ENCODE data around the gene FBXL17. TPM values are rescaled to one million over a fixed set of nuclear protein-coding genes. Genes with fewer than 3 reads are reported as not detected.

The FBXL17 gene
- total RNA-seq, 2 experiments from 2014 or later, result 13.5 to 17.4 TPM

DNA sequence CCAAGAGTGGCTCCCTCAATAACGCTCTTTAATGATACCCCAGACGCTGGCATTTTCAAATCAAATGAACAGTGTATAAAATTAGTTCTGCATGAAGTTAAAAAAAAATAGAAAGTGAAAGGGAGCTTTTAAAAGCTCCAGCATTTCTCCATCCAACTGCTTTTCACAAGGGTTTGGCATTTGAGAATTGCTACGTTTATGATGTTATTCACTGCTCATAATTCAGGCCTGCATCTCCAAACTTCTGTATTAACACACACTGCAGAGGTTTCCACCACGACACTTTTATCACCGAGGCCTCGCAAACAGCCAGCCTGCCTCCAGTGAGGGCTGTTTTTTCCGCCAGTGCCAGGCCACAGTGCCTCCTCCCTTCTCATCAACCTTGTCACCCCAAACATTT is 505.6 kb downstream of the FBXL17 start:
- no peak overlapping the region for H3K27ac Mint-ChIP-seq
- H3K4me3 Mint-ChIP-seq, result no peak overlapping the region
- peaks cover 2% of the 10 kb centered on the region for H3K4me1 Mint-ChIP-seq
- no peaks in the 10 kb centered on the region for H3K9me3 Mint-ChIP-seq
- no peak for ATAC-seq (ENCODE audit: low read depth)
- no peak for DNase-seq
- no peaks in the 10 kb centered on the region for H3K27me3 Mint-ChIP-seq
- POLR2A ChIA-PET, result no interaction called here
- H3K36me3 Mint-ChIP-seq, result no peaks in the 10 kb centered on the region

DNA sequence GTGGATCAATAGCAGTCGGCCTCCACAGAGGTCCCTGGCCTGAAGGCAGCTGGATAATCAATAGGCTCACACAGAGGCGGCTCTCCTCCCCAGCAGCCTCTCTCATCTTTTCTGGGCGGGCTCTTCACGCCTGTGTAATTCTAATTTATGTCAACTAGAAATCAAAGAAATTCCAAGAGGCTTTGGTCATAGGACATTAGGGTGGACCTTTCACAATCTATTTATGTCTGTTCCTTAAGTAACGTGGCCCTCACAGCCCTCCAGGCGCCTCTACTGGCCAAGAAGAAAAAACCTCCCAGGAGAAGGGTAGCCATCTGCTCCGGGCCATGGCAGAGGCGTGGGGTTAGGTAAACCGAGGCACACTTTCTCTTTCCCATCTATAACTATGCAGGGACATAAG is 506.1 kb downstream of the FBXL17 start:
- no peaks in the 10 kb centered on the region for H3K27me3 Mint-ChIP-seq
- peaks cover 2% of the 10 kb centered on the region for H3K4me1 Mint-ChIP-seq
- H3K27ac Mint-ChIP-seq, result no peak overlapping the region
- no peak for DNase-seq
- H3K36me3 Mint-ChIP-seq, result no peaks in the 10 kb centered on the region
- H3K9me3 Mint-ChIP-seq, result no peaks in the 10 kb centered on the region
- H3K4me3 Mint-ChIP-seq, result no peak overlapping the region
- ATAC-seq (ENCODE audit: low read depth), result no peak
- POLR2A ChIA-PET, result no interaction called here

DNA sequence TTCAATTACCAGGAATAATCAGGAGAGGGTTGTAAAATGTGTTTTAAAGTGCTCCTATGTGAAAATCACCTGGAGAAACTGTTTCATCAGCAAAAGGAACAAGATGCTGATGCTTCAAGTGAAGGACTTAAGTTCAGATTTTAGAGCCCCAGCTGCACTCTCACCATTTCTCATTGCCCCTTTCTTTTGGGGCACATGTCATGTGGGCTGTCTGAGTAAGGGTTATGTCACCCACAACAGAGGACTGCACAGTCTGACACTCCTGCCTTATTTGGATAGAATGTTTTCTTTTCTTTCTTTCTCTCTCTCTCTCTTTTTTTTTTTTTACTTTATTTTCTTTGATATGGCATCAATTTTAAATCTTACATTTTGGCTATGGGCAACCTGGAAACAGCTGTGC is 507.1 kb downstream of the FBXL17 start:
- no peaks in the 10 kb centered on the region for H3K36me3 Mint-ChIP-seq
- DNase-seq (no peak), ATAC-seq (ENCODE audit: low read depth) (no peak)
- no peak overlapping the region for H3K27ac Mint-ChIP-seq
- H3K4me3 Mint-ChIP-seq, result no peak overlapping the region
- POLR2A ChIA-PET, result no interaction called here
- no peaks in the 10 kb centered on the region for H3K9me3 Mint-ChIP-seq
- peaks cover 2% of the 10 kb centered on the region for H3K4me1 Mint-ChIP-seq
- H3K27me3 Mint-ChIP-seq, result no peaks in the 10 kb centered on the region

DNA sequence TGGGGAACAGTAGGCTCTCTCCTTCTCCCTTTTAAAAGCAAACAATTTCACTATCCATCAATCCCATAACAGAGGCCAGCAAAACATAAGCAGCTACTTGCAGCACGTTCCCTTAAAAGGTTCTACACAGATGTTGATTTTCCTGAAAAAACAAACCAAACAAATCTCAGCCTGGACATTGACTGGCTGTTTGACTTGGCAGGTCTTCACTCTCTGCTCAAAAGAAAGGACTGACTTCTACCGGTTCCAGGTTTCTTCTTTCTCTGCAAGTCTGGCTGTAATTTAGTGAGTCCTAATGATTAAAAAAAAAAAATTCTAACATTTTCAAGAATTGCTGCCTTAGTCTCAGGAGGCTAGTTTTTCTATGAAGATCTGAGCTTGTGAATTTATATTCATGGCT is 508.0 kb downstream of the FBXL17 start:
- Mint-ChIP-seq H3K4me3 (no peak overlapping the region), H3K36me3 (no peaks in the 10 kb centered on the region), H3K27ac (no peak overlapping the region), H3K9me3 (no peaks in the 10 kb centered on the region), H3K4me1 (peaks cover 2% of the 10 kb centered on the region), H3K27me3 (no peaks in the 10 kb centered on the region)
- ATAC-seq (ENCODE audit: low read depth) (no peak), DNase-seq (no peak)
- POLR2A ChIA-PET, result no interaction called here

DNA sequence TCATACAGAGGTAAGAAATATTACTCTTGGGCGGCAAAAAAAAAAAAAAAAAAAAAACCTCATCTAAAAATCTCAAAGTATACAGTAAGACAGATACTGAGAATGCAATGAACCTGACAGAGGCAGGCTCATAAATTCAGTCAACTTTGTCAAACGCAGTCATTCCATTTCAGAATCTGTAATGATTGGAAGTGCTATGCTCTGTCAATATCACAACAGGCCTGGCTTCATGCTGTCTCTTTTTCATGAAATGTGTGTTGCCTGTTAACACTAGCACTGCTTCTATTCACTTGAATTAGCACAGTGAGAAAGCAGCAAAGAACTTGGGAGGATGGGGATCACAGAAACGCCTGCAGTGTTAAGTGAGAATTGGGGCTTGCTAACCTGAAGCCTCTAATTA is 510.9 kb downstream of the FBXL17 start:
- H3K36me3 Mint-ChIP-seq, result no peaks in the 10 kb centered on the region
- no peak overlapping the region for H3K27ac Mint-ChIP-seq
- H3K4me3 Mint-ChIP-seq, result no peak overlapping the region
- POLR2A ChIA-PET, result no interaction called here
- H3K4me1 Mint-ChIP-seq, result peaks cover 2% of the 10 kb centered on the region
- no peak for ATAC-seq (ENCODE audit: low read depth)
- H3K9me3 Mint-ChIP-seq, result no peaks in the 10 kb centered on the region
- no peaks in the 10 kb centered on the region for H3K27me3 Mint-ChIP-seq
- DNase-seq, result no peak

DNA sequence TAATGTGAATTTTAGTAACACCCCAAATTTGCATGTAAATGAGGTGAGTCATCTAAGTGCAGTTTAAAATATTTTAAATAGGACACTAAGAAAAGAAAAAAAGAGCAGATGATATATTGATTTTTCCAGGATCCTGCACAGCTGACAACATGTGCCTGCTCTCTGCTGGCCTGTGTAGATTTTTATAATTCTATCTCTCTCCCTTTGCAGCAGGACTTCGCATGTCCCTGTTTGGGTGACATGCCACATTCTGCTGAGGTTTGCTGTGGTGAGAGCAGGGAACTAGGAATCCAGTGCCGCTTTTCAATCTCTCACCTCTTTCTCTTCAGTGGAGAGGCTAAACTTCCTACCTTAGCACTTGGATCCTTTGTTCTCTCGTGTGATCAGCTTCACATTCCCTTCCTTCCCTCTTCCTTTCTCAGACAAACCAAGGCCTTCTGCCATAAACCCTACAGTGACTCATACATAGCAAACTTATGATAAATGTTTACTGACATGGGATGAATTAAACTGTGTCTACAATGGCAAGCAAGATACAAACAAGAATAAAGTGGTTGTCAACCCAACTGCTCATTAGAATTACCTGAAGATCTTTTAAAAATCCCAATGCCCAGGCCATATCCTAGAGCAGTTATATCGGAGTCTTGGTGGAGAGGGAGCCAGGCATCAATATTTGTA is 512.3 kb downstream of the FBXL17 start:
- H3K4me1 Mint-ChIP-seq, result peaks cover 1% of the 10 kb centered on the region
- no peak overlapping the region for H3K4me3 Mint-ChIP-seq
- DNase-seq (no peak), ATAC-seq (ENCODE audit: low read depth) (no peak)
- no peaks in the 10 kb centered on the region for H3K27me3 Mint-ChIP-seq
- no peaks in the 10 kb centered on the region for H3K9me3 Mint-ChIP-seq
- H3K27ac Mint-ChIP-seq, result no peak overlapping the region
- H3K36me3 Mint-ChIP-seq, result peaks cover under 1% of the 10 kb centered on the region
- POLR2A ChIA-PET, result no interaction called here

DNA sequence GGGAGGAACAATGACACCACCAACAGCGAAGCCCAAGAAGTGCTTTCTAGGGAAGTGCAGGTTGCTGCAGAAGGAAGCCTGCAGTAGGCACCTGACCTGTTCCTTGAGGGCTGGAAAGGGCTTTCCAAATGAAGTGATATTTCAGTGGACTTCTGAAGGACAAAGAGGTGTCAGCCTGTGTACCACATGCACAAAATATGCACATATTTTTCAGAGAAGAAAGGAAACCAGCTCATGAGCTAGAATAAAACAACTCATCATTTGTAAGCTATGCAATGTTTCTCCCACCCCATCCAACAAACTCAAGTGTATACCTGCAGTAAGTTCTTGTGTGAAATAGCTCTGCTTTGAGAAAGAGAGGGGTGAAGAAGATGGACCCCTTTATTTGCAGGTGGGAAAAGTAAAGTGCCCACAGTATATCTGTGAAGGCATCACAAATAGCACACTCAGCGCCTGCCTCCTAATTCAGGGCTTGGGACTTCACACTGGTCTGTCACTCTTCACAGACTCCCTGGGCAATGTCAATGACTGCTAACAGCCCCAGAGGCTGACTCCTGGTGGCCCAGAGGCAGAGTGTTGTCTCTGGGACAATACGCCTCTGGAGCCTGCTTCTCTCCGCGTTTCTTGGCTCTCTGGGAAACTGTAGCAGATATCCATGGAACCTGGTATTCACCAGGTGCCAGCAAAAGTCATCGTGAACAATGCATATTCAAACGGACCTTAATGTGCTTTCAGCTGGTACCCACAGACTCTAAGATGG is 513.1 kb downstream of the FBXL17 start:
- POLR2A ChIA-PET, result no interaction called here
- DNase-seq, result no peak
- no peak for ATAC-seq (ENCODE audit: low read depth)
- no peak overlapping the region for H3K4me3 Mint-ChIP-seq
- no peak overlapping the region for H3K27ac Mint-ChIP-seq
- H3K9me3 Mint-ChIP-seq, result no peaks in the 10 kb centered on the region
- H3K4me1 Mint-ChIP-seq, result no peaks in the 10 kb centered on the region
- H3K27me3 Mint-ChIP-seq, result no peaks in the 10 kb centered on the region
- H3K36me3 Mint-ChIP-seq, result peaks cover 3% of the 10 kb centered on the region

DNA sequence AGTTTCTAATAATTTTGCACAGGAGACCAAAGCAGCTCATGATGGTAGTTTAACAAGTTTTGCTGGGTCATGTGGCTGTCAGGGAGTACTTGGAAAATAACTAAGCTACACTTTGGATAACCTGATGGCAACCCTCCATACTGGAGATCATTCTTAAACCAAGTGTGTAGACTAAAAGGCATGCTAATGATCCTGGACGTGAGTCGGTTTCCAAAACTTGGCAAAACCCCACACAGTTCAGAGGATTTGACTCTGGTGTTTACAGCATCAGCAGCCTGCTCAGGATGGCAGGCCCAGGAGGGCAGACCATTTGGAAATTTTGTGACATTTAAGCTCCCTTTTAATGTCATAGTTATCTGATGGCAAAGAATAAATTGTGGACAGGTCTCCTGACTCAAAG is 514.6 kb downstream of the FBXL17 start:
- Mint-ChIP-seq H3K4me1 (no peaks in the 10 kb centered on the region), H3K36me3 (peaks cover 6% of the 10 kb centered on the region), H3K4me3 (no peak overlapping the region), H3K27ac (no peak overlapping the region), H3K9me3 (no peaks in the 10 kb centered on the region), H3K27me3 (no peaks in the 10 kb centered on the region)
- ATAC-seq (ENCODE audit: low read depth) (no peak), DNase-seq (no peak)
- POLR2A ChIA-PET, result no interaction called here

DNA sequence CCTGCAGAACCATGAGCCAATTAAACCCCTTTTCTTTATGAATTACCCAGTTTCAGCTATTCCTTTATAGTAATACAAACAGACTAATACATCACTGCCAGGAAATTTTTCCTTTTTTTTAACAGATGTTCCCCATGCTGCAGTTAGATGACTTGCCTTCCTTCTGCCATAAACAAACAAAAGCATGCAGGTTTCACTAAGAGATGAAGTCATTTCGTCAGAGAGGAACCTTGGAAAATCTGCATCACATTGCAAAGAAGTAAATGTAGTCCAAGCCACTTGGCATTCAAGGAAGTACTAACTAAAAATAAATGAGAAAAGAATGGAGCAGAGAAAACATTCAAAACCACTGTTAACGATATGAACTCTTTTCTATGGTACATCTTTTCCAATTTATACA is 517.1 kb downstream of the FBXL17 start:
- Mint-ChIP-seq H3K36me3 (peaks cover 6% of the 10 kb centered on the region), H3K27me3 (no peaks in the 10 kb centered on the region), H3K9me3 (no peaks in the 10 kb centered on the region), H3K4me1 (no peaks in the 10 kb centered on the region), H3K4me3 (no peak overlapping the region), H3K27ac (no peak overlapping the region)
- POLR2A ChIA-PET, result no interaction called here
- DNase-seq (no peak), ATAC-seq (ENCODE audit: low read depth) (no peak)

DNA sequence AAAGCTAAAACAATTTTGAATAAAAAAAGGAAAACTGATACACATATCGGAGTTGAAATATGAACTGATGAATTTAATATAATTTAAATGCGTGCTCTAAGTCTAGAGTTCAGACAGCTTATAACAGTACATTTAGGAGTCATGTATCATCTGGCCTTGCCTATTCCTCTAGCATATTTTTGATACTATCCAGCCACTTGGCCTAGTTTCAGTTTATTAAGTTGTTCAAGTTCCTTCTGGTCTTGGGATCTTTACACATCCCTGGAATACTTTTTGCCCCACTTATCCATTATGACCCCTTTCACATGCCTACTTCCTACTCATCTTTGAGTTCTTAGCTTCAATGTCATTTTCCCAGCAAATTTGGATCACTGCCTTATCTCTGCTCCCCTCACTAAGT is 518.8 kb downstream of the FBXL17 start:
- POLR2A ChIA-PET, result no interaction called here
- Mint-ChIP-seq H3K36me3 (peaks cover 6% of the 10 kb centered on the region), H3K27me3 (no peaks in the 10 kb centered on the region), H3K27ac (no peak overlapping the region), H3K4me3 (no peak overlapping the region), H3K4me1 (no peaks in the 10 kb centered on the region), H3K9me3 (no peaks in the 10 kb centered on the region)
- ATAC-seq (ENCODE audit: low read depth) (no peak), DNase-seq (no peak)

DNA sequence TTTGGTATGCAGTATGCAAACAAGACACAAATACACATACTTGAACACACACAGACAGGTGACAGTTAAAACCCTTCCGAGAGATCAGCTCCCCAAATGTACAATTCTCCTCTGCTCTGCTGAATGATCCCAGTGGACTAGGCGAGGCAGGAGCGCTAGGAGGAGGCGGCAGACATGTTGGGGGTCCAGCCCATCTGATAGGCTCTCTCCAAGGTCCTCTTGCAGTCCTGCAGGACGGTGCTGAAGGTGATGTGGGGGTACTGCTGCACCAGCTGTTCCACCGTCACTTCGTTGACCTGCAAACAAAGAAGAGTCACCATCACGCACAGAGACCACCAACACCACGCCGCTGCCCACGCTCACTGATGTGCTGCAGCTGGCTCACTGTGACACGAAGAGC is 520.3 kb downstream of the FBXL17 start:
- Mint-ChIP-seq H3K27me3 (no peaks in the 10 kb centered on the region), H3K36me3 (peaks cover 6% of the 10 kb centered on the region), H3K4me1 (no peaks in the 10 kb centered on the region), H3K4me3 (no peak overlapping the region), H3K9me3 (no peaks in the 10 kb centered on the region), H3K27ac (no peak overlapping the region)
- POLR2A ChIA-PET, result no interaction called here
- DNase-seq (no peak), ATAC-seq (ENCODE audit: low read depth) (no peak)

DNA sequence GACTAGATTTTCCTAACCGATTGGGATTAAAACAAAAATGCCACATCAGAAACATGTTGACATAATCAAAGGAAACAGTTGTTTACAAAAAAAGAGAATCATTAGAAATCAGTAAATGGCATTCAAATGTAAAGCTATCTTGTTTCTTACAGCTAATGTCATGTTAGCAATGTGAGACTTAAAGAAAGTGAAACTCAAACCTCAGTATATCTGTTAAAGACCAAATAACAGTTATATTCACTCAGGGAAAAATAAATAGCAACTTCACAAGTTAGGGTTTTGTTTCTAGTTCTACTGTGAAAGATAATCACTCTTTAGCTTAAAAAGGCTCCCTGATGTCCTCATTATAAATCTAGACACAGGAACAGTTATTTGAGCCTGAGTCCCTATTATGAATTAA is 521.9 kb downstream of the FBXL17 start:
- H3K27me3 Mint-ChIP-seq, result peaks cover 3% of the 10 kb centered on the region
- H3K27ac Mint-ChIP-seq, result no peak overlapping the region
- H3K4me3 Mint-ChIP-seq, result no peak overlapping the region
- no peak for DNase-seq
- H3K36me3 Mint-ChIP-seq, result peaks cover 6% of the 10 kb centered on the region
- no peaks in the 10 kb centered on the region for H3K4me1 Mint-ChIP-seq
- no peaks in the 10 kb centered on the region for H3K9me3 Mint-ChIP-seq
- POLR2A ChIA-PET, result no interaction called here
- ATAC-seq (ENCODE audit: low read depth), result no peak

DNA sequence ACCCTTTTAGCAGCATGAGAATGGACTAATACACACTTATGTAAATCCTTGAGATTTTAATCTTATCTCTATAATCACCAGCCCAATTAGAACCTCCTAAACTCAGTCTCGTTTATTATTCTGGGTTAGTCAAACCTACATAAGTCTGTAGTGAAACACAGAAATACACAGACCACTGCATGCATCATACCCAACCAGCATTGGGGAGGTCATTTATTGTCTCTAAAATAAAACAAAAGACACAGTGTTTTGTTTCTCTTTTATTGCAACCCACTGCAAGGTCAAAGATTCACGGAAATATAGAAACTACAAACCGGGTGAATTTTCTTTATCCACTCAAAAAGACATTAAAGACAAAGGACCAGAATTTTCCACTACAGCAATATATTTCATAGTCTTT is 523.1 kb downstream of the FBXL17 start:
- no peak overlapping the region for H3K27ac Mint-ChIP-seq
- H3K4me3 Mint-ChIP-seq, result no peak overlapping the region
- ATAC-seq (ENCODE audit: low read depth) (no peak), DNase-seq (no peak)
- POLR2A ChIA-PET, result no interaction called here
- no peaks in the 10 kb centered on the region for H3K4me1 Mint-ChIP-seq
- peaks cover 3% of the 10 kb centered on the region for H3K36me3 Mint-ChIP-seq
- no peaks in the 10 kb centered on the region for H3K9me3 Mint-ChIP-seq
- H3K27me3 Mint-ChIP-seq, result peaks cover 3% of the 10 kb centered on the region

DNA sequence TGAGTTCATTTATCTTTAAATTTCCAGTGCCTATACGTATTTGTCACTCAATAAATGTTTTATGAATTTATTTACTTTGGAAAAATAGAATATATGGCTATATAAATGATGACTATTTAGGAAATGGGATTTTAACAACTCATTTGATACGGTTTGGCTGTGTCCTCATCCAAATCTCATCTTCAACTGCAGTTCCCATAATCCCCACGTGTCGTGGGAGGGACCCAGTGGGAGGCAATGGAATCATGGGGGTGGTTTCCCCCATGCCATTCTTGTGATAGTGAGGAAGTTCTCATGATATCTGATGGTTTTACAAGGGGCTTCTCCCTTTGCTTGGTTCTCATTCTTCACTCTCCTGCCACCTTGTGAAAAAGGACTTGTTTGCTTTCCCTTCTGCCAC is 523.6 kb downstream of the FBXL17 start:
- Mint-ChIP-seq H3K36me3 (peaks cover under 1% of the 10 kb centered on the region), H3K9me3 (no peaks in the 10 kb centered on the region), H3K4me3 (no peak overlapping the region), H3K27me3 (peaks cover 3% of the 10 kb centered on the region), H3K4me1 (no peaks in the 10 kb centered on the region), H3K27ac (no peak overlapping the region)
- DNase-seq, result no peak
- POLR2A ChIA-PET, result no interaction called here
- ATAC-seq (ENCODE audit: low read depth), result no peak

All from activated naive CD8-positive, alpha-beta T cell treated with anti-CD3 and anti-CD28 coated beads, Interleukin-2, amount 10 ng/mL, durations not matched to agents 7 days and 5 days (primary cell).